Measurements from ENCODE around the gene TTC39B.
A peak's percentile ranks its signal among the peaks of the same experiment; 100 is the strongest.
"Not testable (repeated sequence)": the region's sequence is repeated elsewhere in the genome, so short reads cannot be mapped to it uniquely, and the experiment has no call there.

The TTC39B gene

GRCh38 chr9:15306757-15307522 is at the start of gene TTC39B:
Gene TTC39B, minus strand, starts transcription at chr9:15307216. Its CDS starts 91 bp downstream, at chr9:15307125.
- DNase-seq: peak; percentile 86

- no peak for DNase-seq
These were observed 48.7 kb upstream of the TTC39B start for GRCh38 chr9:15355669-15356068.

GRCh38 chr9:15354713-15355112 is 47.7 kb upstream of the TTC39B start:
- peak; percentile 50 for DNase-seq

GRCh38 chr9:15353892-15354291 is 46.9 kb upstream of the TTC39B start:
- no peak for DNase-seq

GRCh38 chr9:15352306-15352705 is 45.3 kb upstream of the TTC39B start:
- DNase-seq: no peak

- DNase-seq: no peak
These were observed 43.1 kb upstream of the TTC39B start for GRCh38 chr9:15349892-15350761.

- no peak for DNase-seq
These were observed 39.8 kb upstream of the TTC39B start for GRCh38 chr9:15346837-15347236.

- no peak for DNase-seq
These were observed 37.2 kb upstream of the TTC39B start for GRCh38 chr9:15344191-15344590.

- DNase-seq: no peak
These were observed 26.4 kb upstream of the TTC39B start for GRCh38 chr9:15333376-15333881.

GRCh38 chr9:15332939-15333338 is 25.9 kb upstream of the TTC39B start:
- peak; percentile 10 for DNase-seq

GRCh38 chr9:15329539-15330109 is 22.6 kb upstream of the TTC39B start:
- DNase-seq: no peak

GRCh38 chr9:15328946-15329345 is 21.9 kb upstream of the TTC39B start:
- DNase-seq: no peak

- DNase-seq: not testable (repeated sequence)
These were observed 15.7 kb upstream of the TTC39B start for GRCh38 chr9:15322695-15323094.

- not testable (repeated sequence) for DNase-seq
These were observed 12.6 kb upstream of the TTC39B start for GRCh38 chr9:15319661-15320060.

GRCh38 chr9:15317836-15318235 is 10.8 kb upstream of the TTC39B start:
- no peak for DNase-seq

GRCh38 chr9:15311607-15312006 is 4.6 kb upstream of the TTC39B start:
- no peak for DNase-seq

- peak; percentile 63 for DNase-seq
These were observed 3.3 kb upstream of the TTC39B start for GRCh38 chr9:15310107-15310850.

GRCh38 chr9:15308511-15308910 is 1.5 kb upstream of the TTC39B start:
- DNase-seq: no peak

GRCh38 chr9:15307523-15307841 is 466 bp upstream of the TTC39B start:
- no peak for DNase-seq

- DNase-seq: peak; percentile 60
These were observed 804 bp downstream of the TTC39B start for GRCh38 chr9:15306068-15306756.

GRCh38 chr9:15305470-15305869 is 1.5 kb downstream of the TTC39B start:
- DNase-seq: no peak

GRCh38 chr9:15304632-15305031 is 2.4 kb downstream of the TTC39B start:
- no peak for DNase-seq
